Measurements from ENCODE around the gene MYO7A.

Gene MYO7A

DNA sequence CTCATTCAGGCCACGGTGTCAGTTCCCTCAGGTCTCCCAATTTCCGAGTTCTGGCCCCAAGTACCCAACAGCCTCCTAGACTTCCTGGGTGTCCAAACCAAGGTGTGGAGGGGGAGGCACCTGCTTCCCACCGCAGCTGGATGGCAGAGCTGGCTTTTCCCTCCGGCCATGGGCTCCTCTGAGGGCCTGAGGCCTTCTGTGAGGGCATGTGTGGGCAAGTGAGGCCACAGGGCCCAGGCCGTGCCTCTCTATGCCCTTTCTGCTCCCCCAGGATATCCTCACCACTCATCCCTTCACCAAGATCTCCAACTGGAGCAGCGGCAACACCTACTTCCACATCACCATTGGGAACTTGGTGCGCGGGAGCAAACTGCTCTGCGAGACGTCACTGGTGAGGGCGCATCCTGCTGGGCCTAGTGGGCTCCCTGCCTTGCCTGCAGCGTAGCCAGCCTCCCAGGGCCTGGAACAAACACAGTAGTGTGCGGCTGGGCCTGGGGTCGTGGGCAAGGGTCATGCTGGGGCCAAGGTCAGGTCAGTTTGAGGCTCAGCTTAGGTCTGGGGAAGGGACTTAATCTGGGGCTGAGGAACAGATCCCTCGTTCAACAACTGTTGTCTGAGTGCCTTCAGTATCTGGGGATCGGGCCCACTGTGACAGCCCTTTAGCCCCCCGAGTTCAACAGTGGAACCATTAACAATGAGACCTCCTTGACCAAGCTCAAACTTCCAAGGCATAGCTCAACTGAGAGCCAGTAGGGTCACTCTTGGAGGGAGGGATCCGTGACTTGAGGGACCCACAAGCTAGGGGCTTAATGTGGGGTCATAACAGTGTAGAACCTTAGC, 85.8 kb downstream of the MYO7A start:
- no peak for DNase-seq (ENCODE audit: low read depth, low spot score)

DNA sequence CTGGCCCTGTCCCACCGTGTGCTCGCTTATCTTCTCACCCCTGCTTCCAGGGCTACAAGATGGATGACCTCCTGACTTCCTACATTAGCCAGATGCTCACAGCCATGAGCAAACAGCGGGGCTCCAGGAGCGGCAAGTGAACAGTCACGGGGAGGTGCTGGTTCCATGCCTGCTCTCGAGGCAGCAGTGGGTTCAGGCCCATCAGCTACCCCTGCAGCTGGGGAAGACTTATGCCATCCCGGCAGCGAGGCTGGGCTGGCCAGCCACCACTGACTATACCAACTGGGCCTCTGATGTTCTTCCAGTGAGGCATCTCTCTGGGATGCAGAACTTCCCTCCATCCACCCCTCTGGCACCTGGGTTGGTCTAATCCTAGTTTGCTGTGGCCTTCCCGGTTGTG, 86.5 kb downstream of the MYO7A start:
- no peak for DNase-seq (ENCODE audit: low read depth, low spot score)

DNA sequence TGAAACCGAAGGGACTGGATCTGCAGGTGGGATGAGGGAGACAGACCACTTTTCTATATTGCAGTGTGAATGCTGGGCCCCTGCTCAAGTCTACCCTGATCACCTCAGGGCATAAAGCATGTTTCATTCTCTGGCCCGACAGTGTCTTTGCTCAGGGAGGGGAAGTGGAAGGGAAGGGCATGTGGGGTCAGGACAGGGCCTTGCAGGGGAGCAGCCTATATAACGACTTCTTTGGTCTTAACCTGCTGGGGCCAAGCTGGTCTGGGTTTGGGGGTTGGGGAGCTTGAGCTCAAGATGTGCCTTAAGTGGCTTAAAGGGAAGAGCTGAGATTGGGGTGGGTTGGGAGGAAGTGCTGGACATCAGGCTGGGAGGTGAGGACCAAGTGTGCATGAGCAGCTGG, 87.1 kb downstream of the MYO7A start:
- no peak for DNase-seq (ENCODE audit: low read depth, low spot score)

DNA sequence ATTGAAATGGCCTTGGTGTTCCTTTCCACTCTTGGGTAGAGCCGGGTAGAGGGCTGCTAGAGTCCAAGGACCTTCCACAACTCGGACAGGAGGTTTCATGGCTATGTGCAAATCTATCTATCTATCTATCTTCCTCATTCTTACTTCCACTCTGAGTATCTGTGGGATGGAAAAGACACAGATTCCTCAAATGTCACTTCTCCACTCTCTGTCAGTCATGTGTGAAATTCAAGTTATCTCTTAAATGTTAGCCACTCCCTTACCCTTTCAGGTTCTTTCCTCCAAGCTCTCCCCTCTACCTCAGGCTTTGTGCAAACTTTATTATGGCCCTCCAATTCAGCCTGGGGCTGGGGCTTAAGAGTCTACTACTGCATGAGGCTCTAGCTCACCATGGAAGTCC, 89.1 kb downstream of the MYO7A start:
- DNase-seq (ENCODE audit: low read depth, low spot score): no peak

DNA sequence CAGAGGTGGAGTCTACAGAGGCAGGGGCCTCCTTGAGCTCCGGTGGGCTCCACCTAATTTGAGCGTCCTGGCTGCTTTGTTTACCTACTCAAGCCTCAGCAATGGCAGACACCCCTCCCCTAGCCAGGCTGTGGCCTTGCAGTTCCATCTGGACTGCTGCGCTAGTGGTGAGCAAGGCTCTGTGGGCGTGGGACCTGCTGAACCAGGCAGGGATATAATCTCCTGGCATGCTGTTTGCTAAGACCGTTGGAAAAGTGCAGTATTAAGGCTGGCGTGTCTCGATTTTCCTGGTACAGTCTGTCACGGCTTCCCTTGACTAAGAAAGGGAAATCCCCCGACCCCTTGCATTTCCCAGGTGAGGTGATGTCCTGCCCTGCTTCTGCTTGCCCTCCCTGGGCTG, 95.8 kb downstream of the MYO7A start:
- DNase-seq (ENCODE audit: low read depth, low spot score): no peak

DNA sequence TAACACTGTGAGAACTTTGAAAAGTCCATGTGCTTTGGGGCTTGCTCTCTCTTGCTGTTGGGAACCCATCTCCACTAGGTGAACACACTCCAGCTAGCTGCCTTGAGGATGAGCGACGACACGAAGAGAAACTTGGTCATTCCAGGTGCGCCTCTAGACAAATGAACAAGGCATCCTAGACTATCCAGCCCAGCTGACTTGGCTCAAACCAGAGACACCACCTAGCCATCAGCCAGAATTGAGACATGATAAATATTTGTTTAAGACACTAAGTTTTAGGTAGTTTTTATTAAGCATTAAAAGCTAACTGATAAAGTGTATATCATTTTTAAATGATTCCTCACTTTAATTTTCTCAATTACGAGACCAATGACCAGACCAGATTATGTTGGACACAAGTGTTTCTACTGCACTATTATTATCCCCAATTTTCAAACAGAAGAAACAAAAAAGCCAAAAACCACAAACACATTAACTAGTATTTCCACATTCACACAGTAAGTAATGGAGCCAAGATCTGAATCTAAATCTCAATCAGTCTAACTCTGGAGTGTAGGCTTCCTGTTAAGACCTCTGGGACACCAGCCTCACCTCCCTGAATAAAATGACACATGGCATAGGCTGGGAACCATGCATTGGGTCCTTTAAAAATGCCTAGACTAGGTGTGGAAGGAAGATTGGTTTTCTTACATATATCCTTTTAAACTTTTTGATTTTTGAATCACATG, 103.0 kb downstream of the MYO7A start:
- DNase-seq (ENCODE audit: low read depth, low spot score): no peak

DNA sequence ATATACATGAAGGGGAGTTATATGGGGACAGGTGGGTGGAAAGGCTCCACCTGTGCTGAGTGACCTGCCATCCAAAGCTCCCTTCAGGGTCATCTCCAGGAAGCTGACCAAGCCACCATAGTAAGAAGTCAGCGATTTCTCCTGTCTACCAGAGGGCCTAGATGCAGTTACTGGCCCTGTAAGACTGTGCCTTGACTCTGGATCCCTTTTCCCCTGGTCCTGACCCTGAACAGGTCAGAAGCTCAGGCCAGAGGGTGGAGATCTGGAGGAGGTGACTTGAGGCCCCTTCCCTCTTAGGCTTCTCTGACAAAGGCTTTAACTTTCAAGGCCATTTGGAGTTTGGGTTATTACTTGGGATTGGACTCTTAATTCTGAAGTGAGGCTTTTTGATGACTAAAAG, 103.8 kb downstream of the MYO7A start:
- no peak for DNase-seq (ENCODE audit: low read depth, low spot score)

DNA sequence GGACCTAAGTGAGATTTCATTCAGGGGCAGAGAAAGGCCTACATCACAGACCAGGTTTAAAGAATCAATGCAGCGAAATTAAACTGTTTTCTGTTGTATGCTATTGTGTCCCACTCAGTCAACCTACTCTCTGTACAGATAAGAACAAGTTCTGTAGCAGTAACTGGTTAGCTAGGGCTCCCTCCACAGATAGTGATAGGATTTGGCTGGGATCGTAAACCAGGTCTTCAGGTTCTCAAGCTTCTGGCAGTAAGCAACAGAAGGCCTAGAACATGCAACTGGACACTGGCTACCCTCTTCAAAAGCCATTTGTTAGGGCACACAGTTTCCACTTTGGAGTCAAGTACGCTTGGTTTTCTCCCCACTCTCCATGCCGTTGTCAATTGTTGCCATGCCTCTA, 104.2 kb downstream of the MYO7A start:
- no peak for DNase-seq (ENCODE audit: low read depth, low spot score)

DNA sequence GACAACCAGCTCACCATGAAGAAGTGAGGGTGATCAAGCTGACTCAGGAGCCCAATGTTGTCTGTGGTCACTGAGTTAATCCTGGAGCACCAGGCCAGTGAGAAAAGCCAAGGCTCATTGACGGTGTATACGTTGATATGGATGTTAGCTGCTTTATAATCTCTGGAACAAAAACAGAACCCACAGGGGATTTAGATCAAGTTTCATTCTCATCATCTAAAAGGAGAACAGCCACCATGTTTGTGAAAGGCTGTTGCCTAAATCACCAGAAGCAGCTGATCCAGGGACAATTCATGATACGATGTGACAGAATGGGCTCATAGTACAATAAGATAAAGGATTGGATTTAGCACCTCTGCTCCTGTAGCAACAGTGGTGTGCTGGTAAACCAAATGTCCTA, 105.0 kb downstream of the MYO7A start:
- no peak for DNase-seq (ENCODE audit: low read depth, low spot score)

DNA sequence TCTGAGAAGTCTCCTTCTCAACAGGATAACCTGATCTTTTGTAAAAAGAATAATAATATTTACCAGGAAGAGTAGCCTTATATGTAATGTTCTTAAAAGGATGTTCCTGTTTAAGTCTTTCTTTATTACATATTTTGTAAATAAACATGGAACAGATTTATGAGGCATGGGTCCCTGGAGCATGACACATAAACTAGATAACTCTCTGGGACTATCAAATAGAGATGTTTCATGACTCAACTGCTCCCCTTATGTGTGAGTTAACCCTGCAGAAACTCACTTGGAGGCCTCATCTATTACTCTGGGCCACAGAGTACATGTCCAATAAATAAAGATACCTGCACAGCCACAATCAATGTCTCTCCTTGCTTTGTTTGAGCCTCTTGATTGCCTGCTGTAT, 108.9 kb downstream of the MYO7A start:
- no peak for DNase-seq (ENCODE audit: low read depth, low spot score)

DNA sequence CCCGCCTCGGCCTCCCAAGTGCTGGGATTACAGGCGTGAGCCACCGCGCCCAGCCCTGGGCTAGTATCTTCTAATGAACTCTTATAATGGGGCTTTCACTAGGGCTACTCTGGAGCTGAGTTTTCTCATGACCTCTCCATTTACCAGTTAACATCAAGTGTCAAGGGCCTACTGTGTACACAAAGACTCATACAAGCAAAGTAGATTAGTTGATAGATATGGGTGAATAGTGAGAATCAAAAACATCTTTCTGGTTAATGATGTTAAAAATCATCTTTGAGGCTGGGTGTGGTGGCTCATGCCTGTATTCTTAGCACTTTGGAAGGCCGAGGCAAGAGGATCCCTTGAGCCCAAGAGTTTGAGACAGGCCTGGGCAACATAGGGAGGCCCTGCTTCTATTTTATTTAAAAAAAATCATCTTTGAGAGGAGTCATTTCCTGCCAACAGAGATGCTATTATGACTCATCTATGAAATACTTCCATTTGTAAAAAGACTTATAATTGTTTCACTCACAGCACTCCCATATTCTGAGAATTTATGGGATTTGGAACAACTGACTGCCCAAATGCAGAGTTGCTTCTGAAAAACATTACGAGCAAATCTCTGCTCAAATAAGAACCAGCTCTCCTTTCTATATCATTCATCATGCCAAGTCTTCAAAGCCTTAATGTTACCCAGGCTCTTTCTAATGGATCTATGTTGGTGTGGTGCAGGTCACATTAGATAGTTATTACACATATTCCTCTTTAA, 116.4 kb downstream of the MYO7A start:
- DNase-seq (ENCODE audit: low read depth, low spot score): no peak

DNA sequence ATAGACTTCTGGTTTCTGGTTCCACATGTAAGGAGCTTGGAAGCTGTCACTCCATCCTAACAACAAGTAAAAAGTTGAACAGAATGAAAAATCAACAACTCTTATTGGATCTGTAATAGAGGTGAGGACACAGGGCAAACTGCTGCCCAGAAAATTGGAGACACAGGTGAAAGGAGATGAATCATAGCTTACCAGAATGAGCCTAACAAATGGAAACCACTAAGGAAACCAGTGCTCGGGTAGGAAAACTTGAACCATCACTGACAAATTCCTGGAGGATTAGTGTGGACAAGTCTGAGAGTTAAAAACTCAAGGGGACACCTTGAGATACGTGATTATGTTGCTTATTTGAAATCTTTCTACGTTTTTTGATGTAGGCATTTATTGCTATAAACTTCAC, 121.4 kb downstream of the MYO7A start:
- no peak for DNase-seq (ENCODE audit: low read depth, low spot score)

DNA sequence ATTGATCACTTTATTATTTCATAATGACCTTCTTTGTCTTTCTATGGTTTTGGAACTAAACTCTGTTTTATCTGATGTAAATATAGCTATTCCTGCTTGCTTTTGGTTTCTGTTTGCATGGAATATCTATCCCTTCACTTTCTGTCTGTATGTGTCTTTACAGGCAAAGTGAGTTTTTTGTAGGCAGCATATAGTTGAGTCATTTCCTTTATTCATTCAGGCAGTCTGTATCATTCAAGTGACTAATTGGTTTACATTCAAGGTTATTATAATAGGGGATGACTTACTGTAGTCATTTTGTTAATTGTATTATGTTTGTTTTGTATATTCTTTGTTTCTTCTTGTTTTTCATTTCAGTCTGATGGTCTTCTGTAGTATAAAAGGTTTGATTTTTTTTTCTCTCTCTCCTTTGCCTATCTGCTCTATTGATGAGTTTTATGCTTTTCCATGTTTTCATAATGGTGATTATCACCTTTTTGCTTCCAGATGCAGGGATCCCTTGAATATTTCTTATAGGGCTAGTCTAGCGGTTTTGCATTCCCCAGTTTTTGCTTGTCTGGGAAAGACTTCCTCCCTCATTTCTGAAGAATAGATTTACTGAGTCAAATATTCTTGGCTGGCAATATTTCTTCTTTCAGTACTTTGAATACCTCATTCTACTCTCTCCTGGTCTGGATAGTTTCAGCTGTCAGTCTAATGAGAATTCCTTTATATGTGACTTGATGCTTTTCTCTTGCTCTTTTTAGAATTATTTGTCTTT, 123.0 kb downstream of the MYO7A start:
- DNase-seq (ENCODE audit: low read depth, low spot score): no peak

DNA sequence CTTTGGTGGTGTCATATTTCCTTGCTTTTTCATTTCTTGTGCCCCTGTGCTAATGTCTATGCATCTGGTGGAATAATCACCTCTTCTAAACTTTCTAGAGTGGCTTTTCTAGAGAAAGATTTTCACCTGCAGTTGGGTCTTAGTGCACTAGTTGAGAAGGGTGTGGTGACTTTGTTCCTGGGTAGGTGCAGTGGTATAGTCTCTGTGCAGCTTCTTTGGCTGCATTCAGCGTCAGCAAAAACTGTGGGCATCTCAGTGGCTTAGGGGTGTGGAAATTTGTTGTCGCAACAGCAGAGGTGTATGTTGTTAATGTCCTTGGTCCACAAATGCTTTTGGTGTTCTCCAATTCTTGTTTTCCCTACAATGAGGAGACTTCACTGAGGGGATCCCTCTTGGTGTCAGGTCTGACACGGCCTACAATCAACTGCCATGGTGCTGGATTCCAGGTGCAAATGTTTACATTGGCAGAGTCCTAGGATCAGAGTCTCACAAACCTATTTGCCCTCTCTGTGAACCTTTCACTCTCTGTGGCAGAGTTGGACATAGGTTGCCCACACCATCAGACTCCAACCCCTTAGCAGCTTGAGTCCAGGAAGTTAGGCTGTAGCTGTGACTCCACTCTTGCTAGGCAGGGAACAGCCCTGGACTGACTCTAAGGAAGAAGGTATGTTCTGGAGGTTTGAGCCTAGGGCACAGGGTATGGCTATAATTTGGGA, 124.7 kb downstream of the MYO7A start:
- no peak for DNase-seq (ENCODE audit: low read depth, low spot score)

DNA sequence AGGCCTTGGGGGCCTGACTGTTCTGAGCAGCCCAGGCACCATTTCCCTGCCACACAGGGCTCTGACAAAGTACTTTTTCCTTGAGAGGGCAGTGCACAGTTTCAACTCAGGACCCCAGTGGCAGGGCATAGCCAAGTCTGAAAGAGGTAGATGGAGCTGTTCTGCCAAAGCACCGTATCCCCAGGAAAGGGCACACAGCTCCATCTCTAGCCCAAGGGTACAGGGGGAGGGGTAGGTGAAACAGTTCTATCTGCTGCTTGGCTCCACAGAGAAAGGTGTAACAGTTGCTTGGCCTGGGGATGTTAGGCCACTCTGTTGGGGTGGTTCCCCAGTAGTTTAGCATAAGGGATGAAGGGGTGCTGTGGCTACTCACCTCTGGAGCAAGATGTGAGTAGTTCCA, 125.6 kb downstream of the MYO7A start:
- DNase-seq (ENCODE audit: low read depth, low spot score): no peak

DNA sequence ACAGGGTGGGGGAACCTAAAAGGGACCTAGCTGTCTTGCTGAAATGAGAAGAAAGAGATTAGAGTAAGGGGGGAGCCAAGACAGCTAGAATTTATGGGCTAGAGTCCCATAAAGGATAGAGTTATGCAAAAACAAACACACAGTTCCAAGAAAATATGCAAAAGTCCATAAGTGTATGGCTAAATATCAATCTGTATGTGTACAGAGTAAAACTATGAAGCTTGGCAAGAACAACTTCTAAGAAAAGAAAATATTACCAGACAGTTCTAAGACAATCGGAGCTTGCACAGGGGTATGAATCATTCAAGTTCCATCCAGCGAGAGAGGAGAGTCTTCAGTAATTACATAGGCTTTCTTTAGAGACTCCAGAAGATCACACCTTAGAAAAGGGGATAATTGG, 131.6 kb downstream of the MYO7A start:
- no peak for DNase-seq (ENCODE audit: low read depth, low spot score)

DNA sequence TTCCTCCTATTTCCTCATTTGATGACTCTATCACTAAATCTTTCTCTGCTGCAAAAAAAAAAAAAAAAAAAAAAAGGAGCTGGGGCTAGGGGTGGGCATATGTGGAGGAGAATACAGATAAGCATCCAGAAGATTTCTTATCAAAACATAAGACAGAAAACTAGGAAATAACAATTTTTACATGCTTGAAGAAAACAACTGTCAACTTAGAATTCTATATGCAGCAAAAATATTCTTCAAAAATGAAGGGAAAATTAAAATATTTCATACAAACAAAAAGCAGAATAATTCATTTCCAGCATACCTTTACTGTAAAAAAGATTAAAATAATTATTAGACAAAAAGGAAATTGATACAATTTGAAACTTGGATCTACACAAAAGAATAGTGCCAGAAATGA, 134.8 kb downstream of the MYO7A start:
- DNase-seq (ENCODE audit: low read depth, low spot score): no peak
